Lung (tissue), 12 donors: ENCODE results near the gene POLR2C. TPM values are rescaled to one million over a fixed set of nuclear protein-coding genes. Genes with fewer than 3 reads are reported as not detected.

Source experiments
- ATAC-seq: fragments of 200-7000 bp; cut with Tn5 transposase; one replicate; pipeline ENCODE4 v1.9.1; 2020; ENCODE audit warnings: moderate number of reproducible peaks; ENCODE audit not compliant: insufficient read depth, low FRiP score
- DNase-seq, 3 donors: peaks; one replicate each; pipeline ENCODE4 v3.0.0-alpha.2; 2013 to 2017
- H3K27ac ChIP-seq, 2 donors: one replicate each; pipeline ENCODE4 v1.5.1; 2013; ENCODE audit warnings: mild to moderate bottlenecking in 2 of 2, moderate library complexity in 2 of 2, control low read depth in 1 of 2, inconsistent platforms in 1 of 2, low read depth in 1 of 2, low read length in 1 of 2
- H3K27me3 ChIP-seq, 3 donors: one replicate each; pipeline ENCODE4 v1.5.1; 2013; ENCODE audit warnings: low read length in 2 of 3; ENCODE audit not compliant: control insufficient read depth in 3 of 3, insufficient read depth in 3 of 3
- H3K36me3 ChIP-seq, 4 donors: one replicate each; pipeline ENCODE4 v1.5.1; 2013; ENCODE audit warnings: low read length in 4 of 4, mild to moderate bottlenecking in 1 of 4, moderate library complexity in 1 of 4; ENCODE audit not compliant: control insufficient read depth in 4 of 4, insufficient read depth in 4 of 4
- H3K4me1 ChIP-seq, 5 donors: one replicate each; pipeline ENCODE4 v1.5.1; 2013; ENCODE audit warnings: low read length in 5 of 5, mild to moderate bottlenecking in 2 of 5, moderate library complexity in 1 of 5; ENCODE audit not compliant: control insufficient read depth in 5 of 5, insufficient read depth in 5 of 5
- H3K4me3 ChIP-seq: one replicate; pipeline ENCODE4 v1.5.1; 2013; ENCODE audit warnings: mild to moderate bottlenecking, control low read depth, moderate library complexity
- H3K9ac ChIP-seq, 2 donors: one replicate each; pipeline ENCODE4 v1.5.1; 2013; ENCODE audit warnings: low read length in 2 of 2, control low read depth in 1 of 2; ENCODE audit not compliant: insufficient read depth in 1 of 2
- H3K9me3 ChIP-seq, 4 donors: one replicate each; pipeline ENCODE4 v1.5.1; 2013; ENCODE audit warnings: low read length in 3 of 4, mild to moderate bottlenecking in 1 of 4, moderate library complexity in 1 of 4; ENCODE audit not compliant: control insufficient read depth in 4 of 4, insufficient read depth in 3 of 4
- CTCF ChIP-seq: IDR thresholded peaks from 2 replicates; pipeline ENCODE4 v1.5.1; 2012; ENCODE audit warnings: mild to moderate bottlenecking; ENCODE audit errors: control extremely low read depth, extremely low read depth
- WGBS, 2 donors: extraction: QIAGEN DNeasy Blood & Tissue Kit; methylation state at CpG; one replicate each; pipeline ENCODE4 v1.1.7; 2013; 5-methylcytosine and 5-hydroxymethylcytosine counted together
- polyA plus RNA-seq, 2 donors: library from polyadenylated mRNA; stranded (reverse); fragments of 200-250 nt; gene quantifications; one replicate each; pipeline ENCODE4 v1.2.1, GENCODE V29; 2013
- total RNA-seq, 2 donors: library from RNA; depleted of rRNA in 1 of 2; stranded (reverse); fragments of >200 nt in 1 of 2; gene quantifications; one replicate each; pipeline ENCODE4 v1.2.1, GENCODE V29; 2014 to 2021
- donor health status: control.
- donor health status: control.
- donor health status: Bipolar disorder and iron deficiency.
- donor health status: healthy.
- donor health status: DM: yes; HTN: yes; CAD: no.

The POLR2C gene
- total and polyA plus RNA-seq, 4 donors, result 65.8 to 124 (median 82.5) TPM

DNA sequence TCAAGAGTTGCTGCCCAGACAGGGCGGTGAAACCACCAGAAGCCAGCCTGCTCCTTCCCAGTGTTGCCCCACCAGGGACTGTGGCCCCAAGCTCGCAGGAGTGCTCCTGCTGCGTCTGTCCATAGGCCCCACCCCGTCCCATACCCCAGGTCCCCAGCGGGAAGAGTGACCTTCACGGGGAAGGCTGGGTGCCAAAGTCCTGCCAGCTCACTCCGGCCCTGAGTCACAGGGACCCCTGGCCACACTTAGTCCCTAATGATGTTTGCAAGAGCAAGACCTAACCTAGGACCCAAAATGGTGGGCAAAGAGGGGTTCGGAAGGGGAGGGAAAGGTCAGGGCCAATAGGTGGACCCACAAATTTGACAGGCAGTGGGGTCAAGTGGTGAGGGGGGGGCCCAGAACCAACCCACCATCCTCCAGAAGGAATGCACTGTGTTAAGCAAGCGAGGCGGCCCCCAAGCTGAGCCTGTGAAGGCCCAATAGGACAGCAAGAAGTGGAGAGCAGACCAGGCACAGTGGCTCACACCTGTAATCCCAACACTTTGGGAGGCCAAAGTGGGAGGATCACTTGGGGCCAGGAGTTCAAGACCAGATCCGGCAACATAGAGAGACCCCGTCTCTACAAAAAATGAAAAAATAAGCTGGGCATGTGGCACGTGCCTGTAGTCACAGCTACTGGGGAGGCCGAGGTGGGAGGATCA is 20.5 kb downstream of the POLR2C start:
- ATAC-seq (no peak), DNase-seq (no peak)
- no peaks in the 10 kb centered on the region for H3K9me3 ChIP-seq
- H3K4me1 ChIP-seq, result peaks cover 0 to 38% (median 8%) of the 10 kb centered on the region in 5 donors
- no peaks in the 10 kb centered on the region for H3K27me3 ChIP-seq
- no peak overlapping the region for H3K27ac ChIP-seq
- H3K9ac ChIP-seq, result no peak overlapping the region
- H3K36me3 ChIP-seq, result peaks cover 0 to 2% (median 0%) of the 10 kb centered on the region in 4 donors
- no peak overlapping the region for H3K4me3 ChIP-seq
- TF ChIP-seq CTCF, result no peak
- WGBS, 2 donors, result 80 to 90% methylated on average over 13 to 14 of the region's 14 CpGs

DNA sequence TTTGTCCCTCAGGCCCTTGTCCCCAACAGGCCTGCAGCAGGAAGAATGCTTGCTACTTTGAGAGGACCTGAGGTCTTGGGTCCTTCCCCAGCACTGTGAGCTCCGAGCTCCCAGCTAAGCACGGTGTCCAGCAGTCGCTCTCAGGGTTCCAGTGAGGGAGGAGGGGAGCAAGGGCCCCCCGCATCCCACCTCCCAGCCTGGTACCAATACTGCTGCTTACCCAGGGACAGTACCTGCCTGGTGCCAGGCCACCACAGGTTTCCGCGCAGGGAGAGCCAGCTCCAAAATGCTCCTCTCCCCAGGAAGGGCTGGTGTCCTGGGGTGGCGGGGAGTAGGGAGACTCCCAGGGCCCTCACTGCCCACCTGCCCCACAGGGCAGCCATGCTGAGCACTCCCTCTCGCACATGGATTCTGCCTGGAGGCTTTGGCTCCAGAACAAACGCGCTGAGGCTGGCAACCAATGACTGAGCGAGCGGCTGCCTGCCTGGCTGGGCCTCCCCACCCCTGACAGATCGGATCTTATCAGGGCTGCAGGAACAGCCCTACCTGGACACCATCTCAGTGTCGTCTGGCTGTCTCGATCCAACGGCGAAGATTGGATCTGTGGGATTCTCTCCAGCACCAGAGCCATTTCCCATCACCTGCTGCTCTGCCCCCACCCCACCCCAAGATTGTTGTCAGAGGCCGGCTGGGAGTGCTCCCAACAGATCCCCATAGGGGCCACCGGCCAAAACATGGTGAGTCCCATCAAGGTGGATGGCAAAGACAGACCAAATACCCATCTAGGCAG is 21.4 kb downstream of the POLR2C start:
- no peak for TF ChIP-seq CTCF
- H3K4me1 ChIP-seq, result peaks cover 0 to 30% (median 5%) of the 10 kb centered on the region in 5 donors
- no peak overlapping the region for H3K27ac ChIP-seq
- H3K27me3 ChIP-seq, result no peaks in the 10 kb centered on the region
- 77 to 94% methylated on average over 19 of the region's 19 CpGs for WGBS, 2 donors
- H3K9ac ChIP-seq, result no peak overlapping the region
- ATAC-seq, result no peak
- H3K36me3 ChIP-seq, result no peaks in the 10 kb centered on the region
- H3K9me3 ChIP-seq, result no peaks in the 10 kb centered on the region
- no peak for DNase-seq
- H3K4me3 ChIP-seq, result no peak overlapping the region

- no peak for DNase-seq
- no peaks in the 10 kb centered on the region for H3K27me3 ChIP-seq
- peaks cover 0 to 24% (median 5%) of the 10 kb centered on the region in 5 donors for H3K4me1 ChIP-seq
- no peak for ATAC-seq
- TF ChIP-seq CTCF, result no peak
- peak overlapping the region in 1 of 2 donors; percentile 17 for H3K27ac ChIP-seq
- H3K4me3 ChIP-seq, result no peak overlapping the region
- no peak overlapping the region for H3K9ac ChIP-seq
- 91 to 95% methylated on average over 8 of the region's 8 CpGs for WGBS, 2 donors
- H3K36me3 ChIP-seq, result no peaks in the 10 kb centered on the region
- H3K9me3 ChIP-seq, result no peaks in the 10 kb centered on the region
Measured at GRCh38 chr16:57484515-57485005, 22.1 kb downstream of the POLR2C start.
